Neutrophil (primary cell): Measurements from ENCODE around the gene SIAH2.

ENCODE experiments used
- H3K27ac ChIP-seq: fragments of 200-600 bp; sonication (generic); 2 replicates; pipeline ENCODE4 v1.5.1; 2016; ENCODE audit warnings: mild to moderate bottlenecking, moderate library complexity
- H3K27me3 ChIP-seq: fragments of 200-600 bp; sonication (generic); 2 replicates; pipeline ENCODE4 v1.6.0; 2016; ENCODE audit warnings: mild to moderate bottlenecking
- H3K36me3 ChIP-seq: fragments of 200-600 bp; sonication (generic); 2 replicates; pipeline ENCODE4 v1.5.1; 2017
- H3K4me1 ChIP-seq, 2 experiments: fragments of 200-600 bp in 1 of 2; sonication (generic) in 1 of 2; 1 replicate in 1 of 2; 2 replicates in 1 of 2; pipeline versions ENCODE4 v1.5.1 to v1.6.1; 2013 to 2016; ENCODE audit warnings: low read depth in 1 of 2, low read length in 1 of 2, mild to moderate bottlenecking in 1 of 2, moderate library complexity in 1 of 2; ENCODE audit not compliant: control insufficient read depth in 1 of 2, insufficient read depth in 1 of 2
- H3K4me3 ChIP-seq, 2 experiments: fragments of 200-600 bp in 1 of 2; sonication (generic) in 1 of 2; 1 replicate in 1 of 2; 2 replicates in 1 of 2; pipeline ENCODE4 v1.5.1; 2013 to 2016; ENCODE audit warnings: low read depth in 1 of 2, low read length in 1 of 2, mild to moderate bottlenecking in 1 of 2, moderate library complexity in 1 of 2
- H3K9me3 ChIP-seq: fragments of 200-600 bp; sonication (generic); 2 replicates; pipeline ENCODE4 v1.5.1; 2016
- TF ChIP-seq, protein P1 (sequence below): fragments of 200-600 bp; sonication (generic); IDR thresholded peaks from 2 replicates; pipeline ENCODE4 v1.5.1; 2016; ENCODE audit warnings: antibody characterized with exemption

The SIAH2 gene

GRCh38 chr3:150783920-150784746 is 21.2 kb upstream of the SIAH2 start:
- no peaks in the 10 kb centered on the region for H3K36me3 ChIP-seq
- TF ChIP-seq, protein P1, sequence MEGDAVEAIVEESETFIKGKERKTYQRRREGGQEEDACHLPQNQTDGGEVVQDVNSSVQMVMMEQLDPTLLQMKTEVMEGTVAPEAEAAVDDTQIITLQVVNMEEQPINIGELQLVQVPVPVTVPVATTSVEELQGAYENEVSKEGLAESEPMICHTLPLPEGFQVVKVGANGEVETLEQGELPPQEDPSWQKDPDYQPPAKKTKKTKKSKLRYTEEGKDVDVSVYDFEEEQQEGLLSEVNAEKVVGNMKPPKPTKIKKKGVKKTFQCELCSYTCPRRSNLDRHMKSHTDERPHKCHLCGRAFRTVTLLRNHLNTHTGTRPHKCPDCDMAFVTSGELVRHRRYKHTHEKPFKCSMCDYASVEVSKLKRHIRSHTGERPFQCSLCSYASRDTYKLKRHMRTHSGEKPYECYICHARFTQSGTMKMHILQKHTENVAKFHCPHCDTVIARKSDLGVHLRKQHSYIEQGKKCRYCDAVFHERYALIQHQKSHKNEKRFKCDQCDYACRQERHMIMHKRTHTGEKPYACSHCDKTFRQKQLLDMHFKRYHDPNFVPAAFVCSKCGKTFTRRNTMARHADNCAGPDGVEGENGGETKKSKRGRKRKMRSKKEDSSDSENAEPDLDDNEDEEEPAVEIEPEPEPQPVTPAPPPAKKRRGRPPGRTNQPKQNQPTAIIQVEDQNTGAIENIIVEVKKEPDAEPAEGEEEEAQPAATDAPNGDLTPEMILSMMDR, result no peak
- no peak overlapping the region for H3K27ac ChIP-seq
- H3K9me3 ChIP-seq, result no peaks in the 10 kb centered on the region
- peaks cover 9% of the 10 kb centered on the region for H3K27me3 ChIP-seq
- H3K4me3 ChIP-seq, result no peak overlapping the region
- H3K4me1 ChIP-seq, result no peaks in the 10 kb centered on the region

DNA sequence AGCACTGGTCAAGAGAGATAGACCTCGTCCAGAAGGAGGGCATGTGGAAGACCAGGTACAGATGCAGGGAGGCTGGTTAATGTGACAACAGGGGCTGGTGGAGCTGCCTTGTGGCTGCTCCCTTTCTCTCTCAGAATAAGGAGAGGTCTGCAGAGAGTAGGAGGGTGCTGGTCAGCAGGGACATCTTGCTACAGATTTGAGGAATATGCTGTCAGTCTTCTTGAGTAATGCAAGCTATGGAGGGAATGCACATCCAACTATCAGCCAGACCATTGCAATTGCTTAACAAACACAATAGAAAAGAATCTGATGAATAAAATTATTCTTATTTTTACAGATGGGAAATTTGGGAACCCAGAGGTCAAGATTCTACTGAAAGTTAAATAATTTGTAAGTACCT is 20.3 kb upstream of the SIAH2 start:
- no peaks in the 10 kb centered on the region for H3K4me1 ChIP-seq
- H3K27ac ChIP-seq, result no peak overlapping the region
- no peak overlapping the region for H3K4me3 ChIP-seq
- no peaks in the 10 kb centered on the region for H3K9me3 ChIP-seq
- H3K27me3 ChIP-seq, result peaks cover 4% of the 10 kb centered on the region
- H3K36me3 ChIP-seq, result no peaks in the 10 kb centered on the region
- TF ChIP-seq, protein P1, result no peak

GRCh38 chr3:150779402-150779858 is 16.5 kb upstream of the SIAH2 start:
- Histone ChIP-seq H3K27me3 (no peaks in the 10 kb centered on the region), H3K27ac (no peak overlapping the region), H3K36me3 (no peaks in the 10 kb centered on the region), H3K9me3 (no peaks in the 10 kb centered on the region), H3K4me1 (no peaks in the 10 kb centered on the region), H3K4me3 (no peak overlapping the region)
- TF ChIP-seq, protein P1, result no peak

GRCh38 chr3:150778793-150779401 is 15.9 kb upstream of the SIAH2 start:
- H3K27me3 ChIP-seq, result no peaks in the 10 kb centered on the region
- H3K4me1 ChIP-seq, result no peaks in the 10 kb centered on the region
- H3K36me3 ChIP-seq, result no peaks in the 10 kb centered on the region
- no peaks in the 10 kb centered on the region for H3K9me3 ChIP-seq
- TF ChIP-seq, protein P1, result no peak
- no peak overlapping the region for H3K27ac ChIP-seq
- H3K4me3 ChIP-seq, result no peak overlapping the region

DNA sequence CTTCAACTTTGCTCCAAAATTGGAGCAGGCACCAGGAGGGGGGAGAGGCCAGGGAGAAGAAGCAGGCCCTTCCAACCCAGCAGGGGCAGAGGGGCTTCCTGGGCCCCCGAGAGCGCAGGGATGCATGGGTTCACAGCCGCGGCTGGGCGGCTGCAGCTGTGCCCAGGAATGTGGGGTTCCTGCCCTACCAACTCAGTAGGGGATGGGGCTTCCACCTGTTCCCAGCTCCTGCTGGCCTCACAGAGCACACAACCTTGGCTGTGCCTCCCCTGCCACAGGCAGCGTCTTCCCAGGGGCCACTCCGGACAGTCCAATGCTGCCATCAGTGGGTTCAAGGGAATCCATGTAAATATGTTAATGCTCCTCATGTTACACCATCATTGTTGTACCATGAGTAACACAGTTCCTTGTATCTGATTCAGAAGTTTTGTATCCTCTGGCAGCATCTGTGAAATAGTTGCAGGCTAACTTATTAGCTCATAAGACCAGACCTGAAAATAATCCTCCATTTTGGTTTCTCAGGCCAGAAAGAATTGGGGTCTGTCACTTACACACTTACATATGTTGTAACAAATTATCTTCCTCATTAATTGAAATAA is 12.1 kb upstream of the SIAH2 start:
- TF ChIP-seq, protein P1, result no peak

More for the DNA sequence above, 12.1 kb upstream of the SIAH2 start:
- Histone ChIP-seq H3K27me3 (no peaks in the 10 kb centered on the region), H3K27ac (no peak overlapping the region), H3K4me1 (no peaks in the 10 kb centered on the region), H3K4me3 (no peak overlapping the region), H3K36me3 (no peaks in the 10 kb centered on the region), H3K9me3 (no peaks in the 10 kb centered on the region)
